ENCODE data around the gene UBA3. TPM values are rescaled to one million over a fixed set of nuclear protein-coding genes. Genes with fewer than 3 reads are reported as not detected.

The UBA3 gene
- total and polyA plus RNA-seq, 10 of the 15 experiments (the other 5 are each of a cell fraction or from before 2014, with no cell fraction given): 72.9 to 131 (median 102) TPM

- TF ChIP-seq, protein P1, sequence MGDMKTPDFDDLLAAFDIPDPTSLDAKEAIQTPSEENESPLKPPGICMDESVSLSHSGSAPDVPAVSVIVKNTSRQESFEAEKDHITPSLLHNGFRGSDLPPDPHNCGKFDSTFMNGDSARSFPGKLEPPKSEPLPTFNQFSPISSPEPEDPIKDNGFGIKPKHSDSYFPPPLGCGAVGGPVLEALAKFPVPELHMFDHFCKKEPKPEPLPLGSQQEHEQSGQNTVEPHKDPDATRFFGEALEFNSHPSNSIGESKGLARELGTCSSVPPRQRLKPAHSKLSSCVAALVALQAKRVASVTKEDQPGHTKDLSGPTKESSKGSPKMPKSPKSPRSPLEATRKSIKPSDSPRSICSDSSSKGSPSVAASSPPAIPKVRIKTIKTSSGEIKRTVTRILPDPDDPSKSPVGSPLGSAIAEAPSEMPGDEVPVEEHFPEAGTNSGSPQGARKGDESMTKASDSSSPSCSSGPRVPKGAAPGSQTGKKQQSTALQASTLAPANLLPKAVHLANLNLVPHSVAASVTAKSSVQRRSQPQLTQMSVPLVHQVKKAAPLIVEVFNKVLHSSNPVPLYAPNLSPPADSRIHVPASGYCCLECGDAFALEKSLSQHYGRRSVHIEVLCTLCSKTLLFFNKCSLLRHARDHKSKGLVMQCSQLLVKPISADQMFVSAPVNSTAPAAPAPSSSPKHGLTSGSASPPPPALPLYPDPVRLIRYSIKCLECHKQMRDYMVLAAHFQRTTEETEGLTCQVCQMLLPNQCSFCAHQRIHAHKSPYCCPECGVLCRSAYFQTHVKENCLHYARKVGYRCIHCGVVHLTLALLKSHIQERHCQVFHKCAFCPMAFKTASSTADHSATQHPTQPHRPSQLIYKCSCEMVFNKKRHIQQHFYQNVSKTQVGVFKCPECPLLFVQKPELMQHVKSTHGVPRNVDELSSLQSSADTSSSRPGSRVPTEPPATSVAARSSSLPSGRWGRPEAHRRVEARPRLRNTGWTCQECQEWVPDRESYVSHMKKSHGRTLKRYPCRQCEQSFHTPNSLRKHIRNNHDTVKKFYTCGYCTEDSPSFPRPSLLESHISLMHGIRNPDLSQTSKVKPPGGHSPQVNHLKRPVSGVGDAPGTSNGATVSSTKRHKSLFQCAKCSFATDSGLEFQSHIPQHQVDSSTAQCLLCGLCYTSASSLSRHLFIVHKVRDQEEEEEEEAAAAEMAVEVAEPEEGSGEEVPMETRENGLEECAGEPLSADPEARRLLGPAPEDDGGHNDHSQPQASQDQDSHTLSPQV (IDR thresholded peaks at IDR 0.05): no peak
- TF ChIP-seq SIX5 (IDR thresholded peaks at IDR 0.05; ENCODE audit: low read depth, low read length, severe bottlenecking) (peak; percentile 2), JUNB (IDR thresholded peaks at IDR 0.05) (no peak), ASH2L (IDR thresholded peaks at IDR 0.05; ENCODE audit: borderline replicate concordance, low read depth) (no peak), HDAC6 (IDR thresholded peaks at IDR 0.05; ENCODE audit: unreplicated experiment) (no peak), POLR2A (IDR thresholded peaks at IDR 0.05; ENCODE audit: low read depth, low read length) (peak; percentile 89), FOXM1 (IDR thresholded peaks at IDR 0.05; ENCODE audit: low read depth, low read length) (no peak), ATF3 (IDR thresholded peaks at IDR 0.05; ENCODE audit: borderline replicate concordance, extremely low read depth, low read depth, low read length) (no peak), POLR2AphosphoS5 (IDR thresholded peaks at IDR 0.05; ENCODE audit: low read length) (peak; percentile 79), CEBPB (IDR thresholded peaks at IDR 0.05; ENCODE audit: borderline replicate concordance in 1 of 2, low read depth in 2 of 2, low read length in 2 of 2) (no peak), IKZF1 (conservative IDR thresholded peaks at IDR 0.05) (peak; percentile 57), MAX (IDR thresholded peaks at IDR 0.05; ENCODE audit: low read depth, low read length) (no peak), NFXL1 (IDR thresholded peaks at IDR 0.05; ENCODE audit: borderline replicate concordance) (no peak), SMAD1 (IDR thresholded peaks at IDR 0.05; ENCODE audit: low read depth, partially characterized antibody) (no peak), RAD51 (IDR thresholded peaks at IDR 0.05) (no peak), BCLAF1 (IDR thresholded peaks at IDR 0.05) (no peak), CBX3 (IDR thresholded peaks at IDR 0.05; ENCODE audit: borderline replicate concordance, low read depth) (no peak), BCL11A (IDR thresholded peaks at IDR 0.05; ENCODE audit: low read depth, low read length) (no peak), RUNX3 (IDR thresholded peaks at IDR 0.05; ENCODE audit: low read length) (no peak)
- TF ChIP-seq, protein P2, sequence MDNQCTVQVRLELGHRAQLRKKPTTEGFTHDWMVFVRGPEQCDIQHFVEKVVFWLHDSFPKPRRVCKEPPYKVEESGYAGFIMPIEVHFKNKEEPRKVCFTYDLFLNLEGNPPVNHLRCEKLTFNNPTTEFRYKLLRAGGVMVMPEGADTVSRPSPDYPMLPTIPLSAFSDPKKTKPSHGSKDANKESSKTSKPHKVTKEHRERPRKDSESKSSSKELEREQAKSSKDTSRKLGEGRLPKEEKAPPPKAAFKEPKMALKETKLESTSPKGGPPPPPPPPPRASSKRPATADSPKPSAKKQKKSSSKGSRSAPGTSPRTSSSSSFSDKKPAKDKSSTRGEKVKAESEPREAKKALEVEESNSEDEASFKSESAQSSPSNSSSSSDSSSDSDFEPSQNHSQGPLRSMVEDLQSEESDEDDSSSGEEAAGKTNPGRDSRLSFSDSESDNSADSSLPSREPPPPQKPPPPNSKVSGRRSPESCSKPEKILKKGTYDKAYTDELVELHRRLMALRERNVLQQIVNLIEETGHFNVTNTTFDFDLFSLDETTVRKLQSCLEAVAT (IDR thresholded peaks at IDR 0.05): peak; percentile 55; the same call in 1 of the 2 replicates
These were observed 28.3 kb downstream of the UBA3 start, which contains the start of gene TMF1 (continued) for GRCh38 chr3:69051756-69052471.
